Activated CD4-positive, alpha-beta T cell treated with anti-CD3 and anti-CD28 coated beads for 24 hours (primary cell): ENCODE measurements around the gene SLC38A4.
"Not testable (repeated sequence)": the region's sequence is repeated elsewhere in the genome, so short reads cannot be mapped to it uniquely, and the experiment has no call there.

Experiments used
- DNase-seq, 2 donors: peaks; one replicate each; pipeline ENCODE4 v3.0.0-alpha.2; 2020; ENCODE audit warnings: low read depth in 2 of 2

Gene SLC38A4

DNA sequence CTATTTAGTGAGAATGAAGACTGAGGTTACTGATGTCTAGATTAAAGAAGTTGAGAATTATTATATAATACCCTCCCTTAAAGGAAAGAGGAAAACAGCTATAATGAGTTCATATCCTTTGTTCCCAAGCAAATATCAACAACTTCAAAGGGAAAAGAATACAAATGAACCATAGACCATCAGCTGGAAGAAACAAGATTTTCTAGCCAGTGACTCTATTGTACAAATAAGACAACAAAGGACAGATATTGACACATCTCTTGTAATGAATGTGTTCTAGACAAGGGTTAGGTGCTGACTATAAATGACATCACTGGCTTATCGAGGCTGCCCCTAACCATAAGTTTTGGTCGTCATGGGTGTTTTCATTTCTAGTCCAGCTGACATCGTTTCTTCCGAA, 48.2 kb downstream of the SLC38A4 start:
- no peak for DNase-seq

DNA sequence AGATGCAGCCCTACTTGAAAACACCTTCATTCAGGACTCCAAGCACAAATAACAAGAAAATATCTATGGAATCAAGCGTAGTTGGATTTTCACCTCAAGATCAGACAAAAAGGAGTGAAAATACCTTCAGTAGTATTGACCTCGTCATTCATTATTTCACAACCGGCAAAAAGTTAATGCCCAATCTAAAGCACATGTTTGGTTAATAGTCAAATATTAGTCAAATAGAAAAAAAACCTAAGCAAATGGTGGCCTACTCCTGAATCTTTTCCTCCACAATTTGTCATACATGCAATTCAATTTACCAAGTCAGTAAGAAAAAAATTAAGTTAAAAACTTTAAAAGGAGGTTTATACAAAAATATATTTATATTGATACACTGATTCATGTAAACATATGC, 50.0 kb downstream of the SLC38A4 start:
- DNase-seq = no peak

DNA sequence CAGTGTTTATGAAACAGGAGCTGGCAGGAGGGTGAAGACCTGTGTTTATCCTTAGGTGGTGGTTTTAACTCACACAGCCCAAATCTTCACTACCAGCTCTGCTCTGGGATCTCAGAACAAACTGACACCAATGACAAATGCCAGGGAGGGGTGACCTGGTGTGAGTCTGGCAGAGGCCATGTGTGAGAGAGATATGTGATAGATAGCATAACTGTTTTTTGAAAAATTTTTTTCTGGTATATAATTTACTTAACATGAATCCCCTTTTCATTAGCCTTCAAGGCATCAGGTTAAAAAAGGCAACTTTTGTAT, 51.5 kb downstream of the SLC38A4 start:
- no peak for DNase-seq

DNA sequence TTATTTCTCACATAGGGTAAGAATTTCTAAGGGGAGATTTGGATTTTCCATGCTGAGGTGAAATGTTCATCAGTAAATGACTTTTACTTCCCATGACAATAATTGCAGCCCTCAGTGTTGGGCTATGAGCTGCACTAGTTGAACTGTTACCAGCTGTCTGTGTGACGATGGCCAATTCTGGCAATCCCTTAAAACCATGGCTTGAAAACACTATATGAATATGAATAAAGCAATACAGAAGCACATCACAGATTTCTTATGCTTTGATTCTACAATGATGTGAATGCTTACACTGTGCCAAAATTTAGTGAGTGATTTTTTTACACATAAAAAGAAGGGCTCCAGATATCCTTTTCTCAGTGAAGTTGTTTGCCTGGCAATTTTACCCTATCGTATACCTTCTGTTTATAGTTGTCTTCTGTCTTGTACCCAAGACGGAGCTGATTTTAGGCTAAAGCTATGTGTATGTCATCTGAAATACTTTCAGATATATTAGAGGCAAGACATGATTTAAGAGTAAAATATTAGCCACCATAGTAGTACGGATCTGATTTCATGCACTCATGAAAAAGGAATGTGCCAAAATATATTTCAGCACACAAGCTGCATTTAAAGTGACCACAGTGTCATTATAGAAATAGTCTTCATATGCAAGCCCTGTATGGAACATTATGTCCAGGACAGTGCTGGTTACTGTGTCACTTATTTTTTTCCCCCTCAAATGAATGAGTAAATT, 52.0 kb downstream of the SLC38A4 start:
- no peak for DNase-seq

DNA sequence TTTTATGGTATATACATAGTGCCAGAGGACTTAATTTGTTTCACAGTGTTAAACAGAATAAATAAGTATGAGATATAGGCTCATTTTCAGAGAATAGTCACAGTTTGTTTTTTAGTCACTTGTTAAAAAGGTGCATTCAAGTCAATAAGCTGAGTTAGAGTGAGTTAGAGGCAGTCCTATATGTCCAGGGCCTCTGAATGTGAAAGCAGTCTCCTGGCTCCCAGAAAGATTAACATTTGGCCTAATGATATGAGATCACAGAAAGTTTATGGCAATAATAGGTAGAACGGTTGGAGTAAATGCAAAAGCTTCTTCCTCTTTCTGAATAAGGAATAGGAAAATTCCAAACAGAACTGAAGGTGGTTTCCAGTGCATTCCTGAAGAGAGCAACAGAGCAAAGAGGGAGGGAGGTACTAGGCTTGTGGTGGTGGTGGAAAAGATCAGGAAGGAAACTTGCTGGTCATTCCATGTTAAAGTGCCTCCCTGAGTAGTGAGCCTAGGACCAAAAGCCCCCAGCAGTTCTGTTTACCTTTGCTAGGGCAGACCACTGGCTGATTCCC, 54.4 kb downstream of the SLC38A4 start:
- DNase-seq = no peak

DNA sequence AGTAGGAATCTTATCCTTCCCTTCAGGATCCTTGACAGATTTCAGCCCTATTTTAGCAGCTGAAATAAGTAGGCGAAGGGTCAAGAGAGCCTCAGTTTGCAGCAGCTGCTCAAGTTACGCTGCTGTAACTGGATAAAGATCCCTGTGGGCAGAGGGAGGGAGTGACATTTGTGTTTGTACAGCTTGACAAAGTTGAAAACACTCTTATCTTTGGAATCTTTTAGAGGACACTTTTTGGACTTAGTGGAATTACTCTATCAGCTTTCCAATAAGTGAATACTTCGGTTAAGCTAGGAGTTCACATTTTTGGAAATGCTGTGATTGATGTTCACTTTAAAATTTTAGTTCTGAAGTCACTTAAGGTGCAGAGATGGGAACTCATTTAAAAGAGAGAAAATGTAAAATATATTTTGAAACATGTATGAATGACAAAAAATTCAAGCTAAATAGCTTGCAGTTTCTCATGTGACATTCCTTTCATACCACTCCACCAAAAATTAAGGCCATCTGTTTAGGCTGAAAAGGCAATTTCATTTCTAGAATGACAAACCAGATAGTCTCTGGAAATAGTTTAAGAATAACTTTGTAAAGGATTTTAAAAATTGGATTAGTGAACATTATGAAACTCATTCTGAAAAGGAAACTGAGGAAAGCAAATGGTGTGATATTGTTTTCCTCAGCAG, 55.2 kb downstream of the SLC38A4 start:
- DNase-seq = no peak

DNA sequence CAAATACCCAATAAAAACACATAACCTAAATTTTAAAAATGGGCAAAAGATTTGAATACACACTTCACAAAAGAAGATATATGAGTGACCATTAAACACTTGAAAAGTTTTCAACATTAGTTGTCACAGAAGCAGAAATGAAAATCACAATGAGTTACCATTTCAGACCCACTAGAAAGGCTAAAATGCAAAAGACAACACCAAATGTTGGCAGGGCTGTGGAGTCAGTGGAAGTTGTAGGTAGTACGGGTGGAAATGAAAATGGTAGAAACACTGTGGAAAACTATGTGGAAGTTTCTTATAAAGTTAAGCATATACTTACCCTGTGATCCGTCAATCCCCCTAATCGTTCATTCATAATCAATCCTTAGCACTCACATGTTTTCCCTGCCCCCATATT, 61.8 kb downstream of the SLC38A4 start:
- DNase-seq = no peak

DNA sequence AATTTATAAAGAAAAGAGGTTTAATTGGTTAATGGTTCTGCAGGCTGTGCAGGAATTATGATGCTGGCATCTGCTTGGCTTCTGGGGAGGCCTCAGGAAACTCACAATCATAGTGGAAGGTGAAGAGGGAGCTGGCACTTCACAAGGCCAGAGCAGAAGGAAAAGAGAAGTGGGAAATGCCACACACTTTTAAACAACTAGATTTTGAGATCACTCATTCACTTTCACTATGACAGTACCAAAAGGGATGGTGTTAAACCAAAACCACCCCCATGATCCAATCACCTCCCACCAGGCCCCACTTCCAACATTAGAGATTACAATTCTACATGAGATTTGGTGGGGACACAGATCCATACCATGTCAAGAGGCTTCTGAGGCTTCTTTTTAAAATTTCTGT, 62.6 kb downstream of the SLC38A4 start:
- DNase-seq = no peak

DNA sequence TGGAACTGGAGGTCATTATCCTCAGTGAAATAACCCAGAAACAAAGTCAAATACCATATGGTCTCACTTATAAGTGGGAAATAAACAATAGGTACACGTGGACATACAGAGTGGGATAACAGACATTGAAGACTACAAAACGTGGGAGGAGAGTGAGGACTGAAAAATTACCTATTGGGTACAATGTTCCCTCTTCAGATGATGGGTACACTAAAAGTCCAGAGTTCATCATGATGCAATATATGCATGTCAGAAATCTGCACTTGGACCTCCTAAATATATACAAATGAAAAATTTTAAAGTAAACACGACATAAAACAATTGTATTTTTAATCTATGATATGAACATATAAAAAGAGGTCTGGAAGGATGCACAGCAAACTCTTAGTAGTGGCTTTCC, 71.2 kb downstream of the SLC38A4 start:
- no peak for DNase-seq

DNA sequence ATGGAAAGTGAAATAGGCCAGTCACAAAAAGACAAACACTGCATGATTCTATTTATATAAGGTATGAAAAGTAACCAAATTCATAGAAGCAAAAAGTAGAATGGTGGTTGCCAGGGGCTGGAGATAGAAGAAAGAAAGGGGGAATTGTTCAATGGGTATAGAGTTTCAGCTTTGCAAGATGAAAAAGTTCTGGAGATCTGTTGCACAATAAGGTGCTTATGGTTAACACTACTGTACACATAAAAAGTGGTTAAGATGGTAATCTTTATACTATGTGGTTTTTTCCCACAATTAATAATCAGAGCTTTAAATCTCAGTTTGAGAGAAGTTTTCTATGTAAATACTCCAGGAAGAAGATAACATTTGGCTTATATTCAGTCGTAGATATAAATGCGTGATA, 73.4 kb downstream of the SLC38A4 start:
- no peak for DNase-seq

DNA sequence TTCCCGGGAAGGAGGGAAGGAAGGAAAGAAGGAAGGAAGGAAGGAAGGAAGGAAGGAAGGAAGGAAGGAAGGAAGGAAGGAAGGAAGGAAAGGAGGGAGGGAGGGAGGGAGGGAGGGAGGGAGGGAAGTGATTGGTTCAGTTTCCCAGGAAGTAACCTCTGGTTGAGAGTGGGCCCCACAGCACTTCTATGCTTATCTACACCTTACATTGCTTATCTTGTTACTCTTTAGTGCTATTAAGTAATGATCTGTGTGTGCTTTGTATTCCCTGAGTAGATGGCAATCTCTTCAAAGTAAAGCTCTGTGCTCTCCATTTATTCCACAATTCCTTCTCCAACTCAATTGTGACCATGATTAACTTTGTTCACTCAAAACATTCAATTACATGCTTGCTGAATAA, 74.6 kb downstream of the SLC38A4 start:
- DNase-seq = no peak

DNA sequence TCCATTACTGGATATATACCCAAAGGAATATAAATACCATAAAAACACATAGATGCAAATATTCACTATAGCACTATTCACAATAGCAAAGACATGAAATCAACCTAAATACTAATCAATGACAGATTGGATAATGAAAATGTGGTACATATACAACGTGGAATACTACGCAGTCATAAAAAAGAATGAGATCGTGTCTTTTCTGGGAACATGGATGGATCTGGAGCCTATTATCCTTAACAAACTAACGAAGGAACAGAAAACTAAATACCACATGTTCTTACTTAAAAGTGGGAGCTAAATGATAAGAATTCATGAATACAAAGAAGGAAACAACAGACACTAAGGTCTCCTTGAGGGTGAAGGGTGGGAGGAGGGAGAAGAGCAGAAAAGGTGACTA, 76.5 kb downstream of the SLC38A4 start:
- DNase-seq = no peak

DNA sequence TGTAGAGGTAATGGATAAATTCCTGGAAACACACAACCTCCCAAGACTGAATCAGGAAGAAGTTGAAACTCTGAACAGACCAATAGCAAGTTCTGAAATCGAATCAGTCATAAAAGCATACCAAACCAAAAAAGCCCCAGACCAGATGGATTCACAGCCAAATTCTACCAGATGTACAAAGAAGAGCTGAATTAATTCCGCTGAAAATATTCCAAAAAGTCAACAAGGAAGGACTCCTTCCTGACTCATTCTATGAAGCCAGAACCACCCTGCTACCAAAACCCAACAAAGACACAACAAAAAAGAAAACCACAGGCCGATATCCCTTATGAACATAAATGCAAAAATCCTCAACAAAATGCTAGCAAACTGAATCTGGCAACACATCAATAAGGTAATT, 81.5 kb downstream of the SLC38A4 start:
- DNase-seq = no peak

DNA sequence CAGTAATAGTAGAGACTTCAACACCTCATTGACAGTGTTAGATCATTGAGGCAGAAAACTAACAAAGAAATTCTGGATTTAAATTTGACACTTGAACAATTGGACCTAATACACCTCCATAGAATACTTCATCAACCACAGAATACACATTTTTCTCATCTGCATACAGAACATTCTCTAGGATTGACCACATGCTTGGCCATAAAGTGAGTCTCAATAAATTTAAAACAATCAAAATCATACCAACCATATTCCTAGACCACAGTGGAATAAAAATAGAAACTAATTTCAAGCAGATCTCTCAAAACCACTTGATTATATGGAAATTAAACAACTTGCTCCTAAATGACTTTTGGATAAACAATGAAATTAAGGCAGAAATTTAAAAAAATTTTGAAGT, 82.3 kb downstream of the SLC38A4 start:
- no peak for DNase-seq

DNA sequence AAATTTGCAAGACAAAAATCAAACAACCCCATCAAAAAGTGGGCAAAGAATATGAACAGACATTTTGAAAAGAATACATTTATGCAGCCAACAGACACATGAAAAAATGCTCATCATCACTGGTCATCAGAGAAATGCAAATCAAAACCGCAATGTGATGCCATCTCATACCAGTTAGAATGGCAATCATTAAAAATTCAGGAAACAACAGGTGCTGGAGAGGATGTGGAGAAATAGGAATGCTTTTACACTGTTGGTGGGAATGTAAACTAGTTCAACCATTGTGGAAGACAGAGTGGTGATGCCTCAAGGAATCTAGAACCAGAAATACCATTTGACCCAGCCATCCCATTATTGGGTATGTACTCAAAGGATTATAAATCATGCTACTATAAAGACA, 83.5 kb downstream of the SLC38A4 start:
- not testable (repeated sequence) for DNase-seq

DNA sequence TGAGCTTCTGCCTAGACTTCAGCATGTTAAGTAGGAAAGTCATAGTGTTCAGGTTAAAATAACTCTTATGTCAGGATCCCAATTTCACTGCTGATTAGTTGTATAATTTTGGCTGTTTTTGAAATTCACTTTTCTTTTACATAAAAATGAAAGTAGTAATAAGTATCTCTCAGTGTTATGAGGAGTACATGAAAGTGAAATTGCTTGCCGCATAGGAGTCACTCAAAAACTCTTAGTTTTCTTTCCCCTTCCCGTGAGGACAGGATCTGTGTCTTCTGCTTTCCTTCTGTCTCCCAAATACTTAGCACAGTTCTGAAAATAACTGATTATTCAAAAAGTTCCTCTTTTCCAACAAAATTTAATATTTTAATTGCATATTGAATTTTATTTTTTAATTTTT, 100.5 kb downstream of the SLC38A4 start:
- no peak for DNase-seq

DNA sequence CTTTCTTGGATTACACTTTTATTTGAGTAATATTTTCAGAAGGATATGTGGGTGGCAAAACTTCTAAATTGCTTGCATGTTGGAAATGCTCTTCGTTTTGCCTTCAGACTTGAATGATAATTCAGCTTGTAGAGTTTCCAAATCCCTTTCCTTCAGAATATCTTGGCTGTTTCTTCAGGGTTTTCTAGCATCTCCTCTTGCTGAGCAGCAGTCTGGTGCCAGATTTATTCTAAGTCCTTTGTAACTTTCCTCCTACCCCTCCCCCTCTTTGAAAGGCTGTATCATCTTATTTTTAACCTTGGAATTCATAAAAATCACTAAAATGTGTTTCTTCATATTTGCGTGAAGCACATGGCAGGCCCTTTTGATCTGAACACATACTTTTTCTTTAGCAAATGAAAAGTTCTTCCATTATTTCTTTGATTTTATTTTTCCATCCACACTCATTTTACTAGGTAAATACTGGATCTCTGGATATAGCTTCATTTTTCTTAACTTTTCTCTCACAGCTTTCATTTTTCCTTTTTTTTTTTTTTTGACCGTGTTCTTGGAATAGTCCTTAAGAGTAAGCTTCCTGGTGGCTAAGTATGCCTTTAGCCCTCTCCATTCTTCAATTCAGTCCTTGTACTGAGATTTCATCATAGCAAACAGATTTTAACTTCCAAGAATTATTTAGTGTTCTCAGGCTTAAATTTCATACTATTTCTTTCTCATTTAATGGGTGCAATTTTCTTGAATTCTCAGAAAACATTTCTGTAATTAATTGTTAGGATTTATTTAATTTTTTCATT, 102.0 kb downstream of the SLC38A4 start:
- DNase-seq = no peak

DNA sequence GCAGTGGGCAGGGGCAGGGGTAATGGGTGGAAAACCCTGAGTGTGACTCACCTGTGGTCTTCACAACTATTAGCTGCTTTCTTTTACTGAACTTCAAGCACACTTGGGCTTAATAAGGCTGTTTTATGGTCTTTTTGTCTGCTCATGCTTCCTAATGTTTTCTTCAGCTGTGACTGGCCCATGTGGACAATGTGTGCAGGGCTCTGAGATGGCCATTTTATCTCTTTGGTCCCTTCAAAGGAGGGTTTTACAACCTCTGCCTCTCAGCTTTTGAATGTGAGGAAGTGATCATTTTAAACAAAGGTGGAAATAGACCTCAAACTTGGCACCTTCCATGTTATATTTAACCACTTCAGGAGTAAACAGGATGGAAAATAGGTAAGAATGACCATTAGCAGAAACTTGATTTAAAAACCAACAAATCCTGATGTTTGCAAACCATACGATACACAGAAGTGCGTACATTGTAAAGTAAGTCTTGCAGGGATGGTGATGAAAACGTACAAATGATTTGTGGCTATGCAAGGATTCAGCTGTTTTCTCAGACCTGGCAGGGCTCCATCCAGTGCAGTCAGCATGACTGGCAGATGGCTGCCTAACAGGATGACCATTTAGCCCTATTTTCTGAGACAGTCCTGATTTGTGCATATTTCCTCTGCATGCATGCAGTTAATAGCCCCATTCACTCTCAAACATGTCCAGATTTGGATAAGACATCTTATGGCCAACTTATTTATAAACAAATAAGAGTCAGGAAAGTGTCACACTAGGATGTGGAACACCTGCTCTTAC, 103.2 kb downstream of the SLC38A4 start:
- DNase-seq = no peak

DNA sequence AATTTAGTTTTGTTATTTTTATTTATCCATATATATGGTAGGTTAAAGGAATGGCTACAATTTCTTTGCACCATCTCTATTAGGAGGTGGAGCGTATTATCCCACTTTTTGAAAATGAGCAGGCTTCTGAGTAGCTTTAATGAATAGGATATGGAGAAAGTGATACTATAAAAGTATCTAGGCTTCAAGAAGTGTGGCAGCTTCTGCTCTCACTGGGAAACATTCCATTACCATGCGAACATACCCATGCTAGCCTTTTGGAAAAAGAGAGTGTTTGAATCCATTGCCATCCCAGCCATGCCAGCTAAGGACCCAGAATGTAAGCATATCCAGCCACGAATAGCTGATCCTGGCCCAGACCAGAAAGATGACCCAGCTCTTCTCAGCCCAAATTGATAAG, 107.3 kb downstream of the SLC38A4 start:
- DNase-seq = no peak

DNA sequence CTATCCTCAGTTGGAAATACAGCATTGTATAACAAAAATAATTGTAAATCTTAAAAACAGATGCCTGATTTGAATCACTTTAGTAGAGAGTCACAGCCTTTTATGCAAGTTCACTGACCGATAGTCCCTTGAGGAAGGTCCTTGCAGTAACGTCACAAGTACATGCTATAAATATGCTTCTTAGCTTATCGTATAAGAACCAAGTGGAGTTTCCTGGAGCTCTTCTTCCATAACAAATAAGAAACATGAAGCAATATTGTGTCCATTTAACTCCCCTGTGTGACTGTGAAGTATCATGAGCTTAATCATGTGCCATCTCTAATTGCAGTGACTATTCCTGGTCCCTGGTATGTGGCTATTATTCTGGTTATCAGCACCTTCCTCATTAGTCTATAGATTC, 107.9 kb downstream of the SLC38A4 start:
- DNase-seq = no peak

DNA sequence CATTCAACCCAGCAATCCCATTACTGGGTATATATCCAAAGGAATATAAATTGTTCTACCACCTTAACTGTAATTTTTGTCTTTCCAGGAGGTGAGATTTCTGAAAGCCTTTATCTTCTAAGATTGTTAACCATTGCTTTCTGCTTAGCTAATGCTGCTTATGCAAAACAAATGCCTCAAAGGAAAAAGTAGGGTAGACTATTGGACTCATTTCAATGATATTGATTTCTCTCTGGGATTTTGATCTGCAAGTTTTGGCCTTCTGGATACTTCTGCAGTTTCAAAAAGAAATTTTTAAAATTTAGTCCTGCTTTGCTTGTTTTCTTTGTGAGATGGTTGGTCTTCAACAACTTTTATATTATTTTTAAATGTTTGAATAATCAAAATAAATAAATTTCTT, 108.6 kb downstream of the SLC38A4 start:
- DNase-seq = no peak
